HAP-1 (cell line): ENCODE data around the gene COL17A1.

Experiments used
- DNase-seq, 2 experiments: peaks; one replicate each; pipeline ENCODE4 v3.0.0-alpha.2; 2016 to 2020; ENCODE audit warnings: low spot score in 2 of 2
- H3K27me3 ChIP-seq: fragments of 250-450 bp; sonication (Bioruptor Pico); 2 replicates; pipeline ENCODE4 v1.5.1; 2020; ENCODE audit warnings: low read depth, mild to moderate bottlenecking, moderate library complexity
- H3K36me3 ChIP-seq: fragments of 250-450 bp; sonication (Bioruptor Pico); replicated peaks from 2 replicates; pipeline ENCODE4 v1.5.1; 2020; ENCODE audit warnings: mild to moderate bottlenecking
- H3K4me1 ChIP-seq: fragments of 250-450 bp; sonication (Bioruptor Pico); 2 replicates; pipeline ENCODE4 v1.5.1; 2020; ENCODE audit warnings: mild to moderate bottlenecking
- H3K4me3 ChIP-seq: fragments of 250-450 bp; sonication (Bioruptor Pico); 2 replicates; pipeline ENCODE4 v1.5.1; 2020; ENCODE audit warnings: mild to moderate bottlenecking, moderate library complexity
- H3K9me3 ChIP-seq: fragments of 250-450 bp; sonication (Bioruptor Pico); 2 replicates; pipeline ENCODE4 v1.5.1; 2020; ENCODE audit warnings: mild to moderate bottlenecking, moderate library complexity
- in situ Hi-C: fragments of 300-500 bp; cut with MboI; formaldehyde crosslinking; loops from 3 replicates; pipeline ENCODE4 v1.14.3; 2020; ENCODE audit warnings: low sequenced_read_pairs, inconsistent platforms, mixed read lengths

The COL17A1 gene

DNA sequence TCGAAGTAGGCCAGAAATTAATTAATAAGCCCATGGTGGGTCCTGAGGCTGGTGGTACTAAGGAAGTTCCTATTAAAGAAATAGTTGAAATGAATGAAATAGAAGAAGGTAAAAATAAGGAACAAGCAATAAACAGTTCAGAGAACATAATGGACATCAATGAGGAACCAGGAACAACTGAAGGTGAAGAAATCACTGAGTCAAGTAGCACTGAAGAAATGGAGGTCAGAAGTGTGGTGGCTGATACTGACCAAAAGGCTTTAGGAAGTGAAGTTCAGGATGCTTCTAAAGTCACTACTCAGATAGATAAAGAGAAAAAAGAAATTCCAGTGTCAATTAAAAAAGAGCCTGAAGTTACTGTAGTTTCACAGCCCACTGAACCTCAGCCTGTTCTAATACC, 82.8 kb downstream of the COL17A1 start:
- no peaks in the 10 kb centered on the region; the same call in 1 of the 2 replicates for H3K4me1 ChIP-seq
- no peaks in the 10 kb centered on the region for H3K9me3 ChIP-seq
- in situ Hi-C loops, result no loop called here
- H3K36me3 ChIP-seq, result peaks cover 17% of the 10 kb centered on the region
- no peak overlapping the region for H3K4me3 ChIP-seq
- DNase-seq, result no peak
- H3K27me3 ChIP-seq, result no peaks in the 10 kb centered on the region

DNA sequence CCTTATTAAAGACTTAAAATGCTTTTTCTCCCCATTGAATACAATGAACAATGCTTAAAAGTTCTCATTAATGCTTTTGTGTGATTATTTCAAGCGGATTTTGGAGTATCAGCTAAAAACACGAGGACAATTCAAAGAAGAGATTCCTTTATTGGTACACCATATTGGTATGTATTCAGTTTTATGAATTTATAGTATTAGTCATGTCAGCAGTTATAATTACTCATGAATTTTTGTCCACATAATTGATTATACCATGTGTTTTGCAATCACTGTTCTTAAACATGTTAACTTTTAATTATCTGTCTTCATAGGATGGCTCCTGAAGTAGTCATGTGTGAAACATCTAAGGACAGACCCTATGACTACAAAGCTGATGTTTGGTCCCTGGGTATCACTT, 86.9 kb downstream of the COL17A1 start:
- Histone ChIP-seq H3K9me3 (no peaks in the 10 kb centered on the region), H3K4me3 (no peak overlapping the region), H3K4me1 (no peaks in the 10 kb centered on the region; the same call in 1 of the 2 replicates), H3K36me3 (peaks cover 25% of the 10 kb centered on the region), H3K27me3 (no peaks in the 10 kb centered on the region)
- in situ Hi-C loops, result no loop called here
- DNase-seq, result no peak

DNA sequence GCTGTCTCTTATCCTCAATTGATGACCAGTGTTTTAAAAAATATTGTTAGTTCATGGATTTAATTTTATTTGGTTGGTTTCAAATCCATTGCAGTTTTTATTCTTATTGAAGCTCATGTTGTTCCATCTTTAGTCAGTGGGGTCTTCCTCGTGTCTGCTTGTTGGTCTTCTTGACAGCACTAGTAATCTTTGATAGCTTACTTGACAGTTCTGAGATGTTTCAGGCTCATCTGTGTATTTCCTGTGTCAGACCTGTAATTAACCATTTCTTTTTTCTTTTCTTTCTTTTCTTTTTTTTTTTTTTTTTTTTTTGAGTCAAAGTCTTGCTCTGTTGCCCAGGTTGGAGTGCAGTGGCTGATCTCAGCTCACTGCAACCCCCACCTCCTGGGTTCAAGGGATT, 90.5 kb downstream of the COL17A1 start:
- H3K9me3 ChIP-seq, result no peaks in the 10 kb centered on the region
- H3K4me1 ChIP-seq, result no peaks in the 10 kb centered on the region; the same call in 1 of the 2 replicates
- H3K4me3 ChIP-seq, result no peak overlapping the region
- peaks cover 15% of the 10 kb centered on the region for H3K36me3 ChIP-seq
- DNase-seq, result no peak
- no peaks in the 10 kb centered on the region for H3K27me3 ChIP-seq
- in situ Hi-C loops, result no loop called here

DNA sequence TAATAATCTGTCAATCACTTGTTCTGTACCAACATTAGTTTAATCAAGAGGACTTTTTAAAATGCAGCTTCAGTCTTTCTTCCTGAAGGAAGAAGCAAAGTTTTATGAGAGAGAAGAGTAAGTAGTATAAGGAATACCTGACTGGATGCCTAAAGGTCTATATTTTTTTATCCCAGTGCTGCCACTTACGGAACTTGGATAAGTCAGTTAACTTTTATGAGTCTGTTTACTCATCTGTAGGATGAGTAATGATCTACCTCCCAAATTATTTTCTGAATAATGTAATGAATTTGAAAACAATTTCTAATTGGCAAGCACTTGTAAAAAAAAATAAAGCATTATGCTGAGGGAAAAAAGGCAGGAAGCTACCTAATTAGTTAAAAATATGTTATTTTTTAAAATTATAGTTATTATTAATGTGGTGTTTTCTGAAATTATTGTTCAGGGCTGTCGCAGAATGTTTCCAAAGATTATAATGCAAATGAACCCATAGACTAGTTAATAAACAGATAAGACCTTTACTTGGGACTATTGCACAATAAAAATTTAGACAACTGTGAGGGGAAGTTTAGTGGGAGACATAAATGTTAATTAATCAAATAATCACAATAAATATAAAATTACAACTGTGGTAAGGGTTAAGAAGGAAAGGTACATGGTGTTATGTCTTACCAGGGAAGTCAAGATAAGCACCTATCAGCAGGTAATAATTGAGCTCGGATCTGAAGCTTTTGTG, 94.1 kb downstream of the COL17A1 start:
- in situ Hi-C loops, result no loop called here
- Histone ChIP-seq H3K9me3 (no peaks in the 10 kb centered on the region), H3K27me3 (no peaks in the 10 kb centered on the region), H3K36me3 (no peaks in the 10 kb centered on the region), H3K4me1 (no peaks in the 10 kb centered on the region), H3K4me3 (no peak overlapping the region)
- DNase-seq, result no peak

DNA sequence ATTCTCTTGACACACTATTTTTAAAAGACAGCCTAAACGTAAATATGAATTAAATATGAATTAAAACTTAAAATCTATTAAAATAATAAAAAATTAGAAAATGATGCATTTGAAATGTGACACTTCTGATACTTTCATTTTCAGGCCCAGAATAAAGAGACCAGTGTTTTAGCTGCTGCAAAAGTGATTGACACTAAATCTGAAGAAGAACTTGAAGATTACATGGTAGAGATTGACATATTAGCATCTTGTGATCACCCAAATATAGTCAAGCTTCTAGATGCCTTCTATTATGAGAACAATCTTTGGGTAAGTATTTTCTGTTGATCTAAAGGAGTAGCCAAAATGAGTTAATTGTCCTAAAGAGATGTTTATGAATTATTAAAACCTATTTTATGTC, 95.1 kb downstream of the COL17A1 start:
- Histone ChIP-seq H3K9me3 (no peaks in the 10 kb centered on the region), H3K4me1 (no peaks in the 10 kb centered on the region), H3K4me3 (no peak overlapping the region), H3K27me3 (no peaks in the 10 kb centered on the region), H3K36me3 (no peaks in the 10 kb centered on the region)
- in situ Hi-C loops, result no loop called here
- DNase-seq, result no peak

DNA sequence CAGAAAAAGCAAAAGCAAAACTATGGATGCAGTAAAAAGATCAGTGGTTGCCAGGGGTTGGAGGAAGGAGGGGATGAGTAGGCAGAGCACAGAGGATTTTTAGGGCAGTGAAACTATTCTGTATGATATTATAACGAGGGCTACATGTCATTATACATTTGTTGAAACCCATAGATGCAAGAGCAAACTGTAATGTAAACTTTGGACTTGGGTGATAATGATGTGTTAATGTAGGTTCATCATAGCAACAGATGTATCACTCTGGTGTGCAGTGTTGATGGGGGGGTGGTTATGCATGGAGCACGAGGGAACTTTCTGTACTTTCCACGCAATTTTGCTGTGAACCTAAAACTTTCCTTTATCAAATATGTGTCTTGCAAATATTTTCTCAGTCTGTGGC, 95.6 kb downstream of the COL17A1 start:
- no peak overlapping the region for H3K4me3 ChIP-seq
- no peaks in the 10 kb centered on the region for H3K36me3 ChIP-seq
- in situ Hi-C loops, result no loop called here
- no peak for DNase-seq
- no peaks in the 10 kb centered on the region for H3K27me3 ChIP-seq
- no peaks in the 10 kb centered on the region for H3K9me3 ChIP-seq
- H3K4me1 ChIP-seq, result no peaks in the 10 kb centered on the region

DNA sequence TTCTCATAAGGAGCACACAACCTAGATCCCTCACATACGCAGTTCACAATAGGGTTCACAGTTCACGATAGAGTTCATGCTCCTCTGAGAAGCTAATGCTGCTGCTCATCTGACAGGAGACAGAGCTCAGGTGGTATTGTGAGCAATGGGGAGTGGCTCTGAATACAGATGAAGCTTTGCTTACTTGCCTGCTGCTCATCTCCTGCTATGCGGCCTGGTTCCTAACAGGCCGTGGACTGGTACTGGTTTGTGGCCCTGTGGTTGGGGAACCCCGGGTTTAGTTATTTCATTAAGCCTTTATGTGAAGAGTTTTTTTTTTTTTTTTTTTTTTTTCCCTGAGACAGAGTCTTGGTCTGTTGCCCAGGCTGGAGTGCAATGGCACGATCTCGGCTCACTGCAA, 99.3 kb downstream of the COL17A1 start:
- Histone ChIP-seq H3K4me3 (no peak overlapping the region), H3K27me3 (no peaks in the 10 kb centered on the region), H3K36me3 (no peaks in the 10 kb centered on the region), H3K4me1 (no peaks in the 10 kb centered on the region), H3K9me3 (no peaks in the 10 kb centered on the region)
- in situ Hi-C loops, result no loop called here
- no peak for DNase-seq

DNA sequence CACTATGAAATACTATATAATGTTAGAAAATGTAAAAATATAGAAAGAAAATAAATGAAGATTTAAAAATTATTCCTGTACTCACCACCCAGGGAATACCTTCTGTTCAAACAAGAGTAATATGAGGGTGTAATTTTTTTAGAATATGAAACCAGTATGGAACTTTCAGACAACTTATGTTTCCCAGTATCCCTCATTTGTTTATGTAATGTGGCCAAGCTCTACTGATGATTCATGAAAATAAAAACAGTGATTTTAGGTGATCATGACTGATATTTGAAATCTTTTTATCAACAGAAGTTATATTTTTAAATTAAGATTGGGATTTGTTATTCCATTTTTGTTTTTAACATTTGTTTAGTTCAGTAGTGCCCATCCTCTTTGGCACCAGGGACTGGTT, 100.0 kb downstream of the COL17A1 start:
- H3K4me1 ChIP-seq, result no peaks in the 10 kb centered on the region
- DNase-seq, result no peak

DNA sequence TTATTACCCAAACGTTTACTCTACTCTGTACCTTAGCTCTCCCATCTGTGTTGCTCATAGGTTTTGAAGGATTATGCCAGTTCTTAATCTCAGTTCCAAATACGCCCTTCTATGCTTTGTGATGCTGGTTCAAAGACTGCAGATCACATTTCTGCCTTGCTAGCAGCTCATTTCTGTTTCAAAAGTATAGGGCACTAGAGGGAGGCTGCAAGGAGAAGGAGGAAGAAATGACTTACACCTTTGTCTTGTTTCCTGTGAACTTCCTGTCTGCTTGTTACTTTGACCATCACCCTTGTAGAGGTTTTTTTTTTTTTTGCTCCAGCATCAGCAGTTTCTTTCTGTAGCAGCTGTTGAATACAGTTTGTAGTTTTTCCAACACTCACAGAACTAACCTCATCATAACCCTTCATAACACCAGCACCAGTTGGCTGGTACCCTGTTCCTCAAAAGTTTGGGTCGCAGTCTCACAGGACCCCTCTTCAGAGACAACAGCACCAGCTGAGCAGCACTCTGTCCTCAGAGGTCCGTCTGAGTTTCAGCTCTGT, 102.2 kb downstream of the COL17A1 start:
- in situ Hi-C loops, result no loop called here
- Histone ChIP-seq H3K4me1 (no peaks in the 10 kb centered on the region), H3K27me3 (no peaks in the 10 kb centered on the region), H3K9me3 (no peaks in the 10 kb centered on the region), H3K4me3 (no peak overlapping the region), H3K36me3 (no peaks in the 10 kb centered on the region)
- DNase-seq, result no peak

More for the DNA sequence above, 100.0 kb downstream of the COL17A1 start:
- no peak overlapping the region for H3K4me3 ChIP-seq
- no peaks in the 10 kb centered on the region for H3K9me3 ChIP-seq
- H3K36me3 ChIP-seq, result no peaks in the 10 kb centered on the region
- in situ Hi-C loops, result no loop called here
- H3K27me3 ChIP-seq, result no peaks in the 10 kb centered on the region

DNA sequence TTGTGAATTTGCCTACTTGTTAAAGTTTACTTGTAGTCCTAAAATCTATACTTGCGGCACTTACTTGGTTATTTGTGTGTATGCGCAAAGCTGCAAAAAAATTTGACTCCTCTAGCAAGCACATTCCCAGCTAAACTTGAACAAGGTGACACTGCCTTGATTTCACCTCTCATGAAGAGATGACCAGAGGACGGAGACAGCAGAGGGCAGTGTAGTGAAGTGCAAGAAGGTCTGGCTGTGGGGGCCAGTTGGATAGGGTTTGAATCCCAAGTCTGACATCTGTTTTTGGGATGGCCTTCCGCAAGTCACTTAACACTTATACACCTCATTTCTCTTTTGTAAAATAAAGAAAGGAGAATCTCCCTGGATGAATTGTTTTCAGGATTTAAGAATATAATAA, 103.0 kb downstream of the COL17A1 start:
- DNase-seq, result peak in 1 of 2 experiments; percentile 51
- Histone ChIP-seq H3K4me1 (no peaks in the 10 kb centered on the region), H3K27me3 (no peaks in the 10 kb centered on the region), H3K4me3 (no peak overlapping the region), H3K9me3 (no peaks in the 10 kb centered on the region), H3K36me3 (no peaks in the 10 kb centered on the region)
- in situ Hi-C loops, result no loop called here
